Breast epithelium (tissue), 4 donors: ENCODE results near the gene KDSR. TPM values are rescaled to one million over a fixed set of nuclear protein-coding genes. Genes with fewer than 3 reads are reported as not detected.

Source experiments
- DNase-seq, 2 donors: peaks; one replicate each; pipeline ENCODE4 v3.0.0-alpha.2; 2019; ENCODE audit warnings: low spot score in 2 of 2
- H3K27ac ChIP-seq, 2 donors: fragments of 200-600 bp; sonication (generic) in 1 of 2; one replicate each; pipeline ENCODE4 v1.5.1; 2016 to 2019; ENCODE audit warnings: mild to moderate bottlenecking in 1 of 2
- H3K27me3 ChIP-seq, 2 donors: fragments of 200-600 bp; sonication (generic) in 1 of 2; one replicate each; pipeline versions ENCODE4 v1.5.1 to v1.6.0; 2017 to 2019; ENCODE audit warnings: control low read depth in 1 of 2, mild to moderate bottlenecking in 1 of 2
- H3K36me3 ChIP-seq: fragments of 200-600 bp; one replicate; pipeline ENCODE4 v1.5.1; 2019
- H3K4me1 ChIP-seq, 2 donors: fragments of 200-600 bp; sonication (generic); one replicate each; pipeline ENCODE4 v1.5.1; 2016 to 2019; ENCODE audit warnings: control low read depth in 1 of 2
- H3K4me3 ChIP-seq, 3 donors: fragments of 200-600 bp; sonication (generic); 1 replicate in 2 of 3; 2 replicates in 1 of 3; pipeline ENCODE4 v1.5.1; 2016 to 2019; ENCODE audit warnings: mild to moderate bottlenecking in 3 of 3, moderate library complexity in 2 of 3
- H3K9me3 ChIP-seq, 2 donors: fragments of 200-600 bp; sonication (generic) in 1 of 2; one replicate each; pipeline ENCODE4 v1.5.1; 2016 to 2019; ENCODE audit warnings: control low read depth in 1 of 2
- POLR2A ChIP-seq: fragments of 450-650 bp; IDR thresholded peaks from one replicate; pipeline ENCODE4 v1.6.1; 2016; ENCODE audit warnings: antibody characterized with exemption, mild to moderate bottlenecking, moderate library complexity
- POLR2AphosphoS5 ChIP-seq, 3 donors: sonication (generic); formaldehyde crosslinking; IDR thresholded peaks; one replicate each; pipeline ENCODE4 v1.6.1; 2017; ENCODE audit warnings: antibody characterized with exemption in 3 of 3
- intact Hi-C: fragments of 100-400 bp; cut with DNase I; formaldehyde crosslinking; loops from one replicate; pipeline ENCODE4 v1.15.1; 2023; ENCODE audit warnings: low total_unique reads
- total RNA-seq, 3 donors: library from RNA; depleted of rRNA; stranded (reverse); fragments of >200 nt; gene quantifications; one replicate each; pipeline ENCODE4 v1.1.0, GENCODE V29; 2016
- TF ChIP-seq, protein P1 (sequence below), 3 donors: fragments of 450-650 bp; IDR thresholded peaks; one replicate each; pipeline ENCODE4 v1.5.1; 2016 to 2017; ENCODE audit warnings: antibody characterized with exemption in 3 of 3, mild to moderate bottlenecking in 3 of 3, moderate library complexity in 3 of 3

The KDSR gene
- total RNA-seq, 3 donors from 2014 or later: 41.6 to 53.0 (median 48.9) TPM

DNA sequence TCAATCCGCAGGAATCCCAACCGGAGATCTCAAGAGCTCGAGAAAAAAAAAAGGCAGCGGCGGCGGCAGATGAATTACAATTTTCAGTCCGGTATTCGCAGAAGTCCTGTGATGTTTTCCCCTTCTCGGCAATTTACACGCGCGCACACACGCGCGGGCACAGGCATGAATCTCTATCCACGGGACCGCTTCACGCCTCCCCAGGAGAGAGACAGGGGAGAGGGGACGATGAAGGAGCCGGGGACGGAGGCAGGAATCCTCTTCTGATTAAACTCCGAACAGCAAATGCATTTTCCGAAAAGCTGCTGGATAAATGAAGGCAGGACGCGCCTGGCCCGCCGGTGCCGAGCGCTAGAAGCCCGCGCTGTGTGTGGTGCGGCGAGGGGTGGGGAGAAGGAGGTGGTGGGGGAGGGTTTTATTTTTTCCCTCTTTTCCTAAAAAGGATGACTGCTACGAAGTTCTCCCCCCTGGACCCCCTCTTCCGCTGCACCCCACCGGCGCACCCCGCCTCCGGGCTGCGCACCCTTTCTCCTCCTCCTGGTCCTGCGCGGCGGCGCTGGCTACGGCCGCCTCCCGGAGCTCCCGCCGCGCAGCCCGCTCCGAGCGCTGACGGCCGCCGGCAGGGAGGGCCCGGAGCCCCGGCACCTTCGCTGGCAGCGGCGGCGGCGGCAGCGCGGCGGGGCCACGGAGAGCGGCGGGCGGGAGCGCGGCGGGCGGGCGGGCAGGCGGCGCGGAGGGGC lies 47.5 kb downstream of the KDSR start, which contains the start of gene BCL2:
Gene BCL2, minus strand, starts transcription at position 387 of the 740 bp plus-strand sequence.
- intact Hi-C loops: loop anchor here (1.0 to 5.0 kb wide), 3 partner anchors 47 to 317 kb away; no protein-coding TSS in a partner anchor
- DNase-seq: peak in 1 of 2 donors; percentile 46
- H3K4me1 ChIP-seq: peaks cover 0 to 16% of the 10 kb centered on the region in 2 donors
- no peaks in the 10 kb centered on the region for H3K9me3 ChIP-seq
- TF ChIP-seq, protein P1, sequence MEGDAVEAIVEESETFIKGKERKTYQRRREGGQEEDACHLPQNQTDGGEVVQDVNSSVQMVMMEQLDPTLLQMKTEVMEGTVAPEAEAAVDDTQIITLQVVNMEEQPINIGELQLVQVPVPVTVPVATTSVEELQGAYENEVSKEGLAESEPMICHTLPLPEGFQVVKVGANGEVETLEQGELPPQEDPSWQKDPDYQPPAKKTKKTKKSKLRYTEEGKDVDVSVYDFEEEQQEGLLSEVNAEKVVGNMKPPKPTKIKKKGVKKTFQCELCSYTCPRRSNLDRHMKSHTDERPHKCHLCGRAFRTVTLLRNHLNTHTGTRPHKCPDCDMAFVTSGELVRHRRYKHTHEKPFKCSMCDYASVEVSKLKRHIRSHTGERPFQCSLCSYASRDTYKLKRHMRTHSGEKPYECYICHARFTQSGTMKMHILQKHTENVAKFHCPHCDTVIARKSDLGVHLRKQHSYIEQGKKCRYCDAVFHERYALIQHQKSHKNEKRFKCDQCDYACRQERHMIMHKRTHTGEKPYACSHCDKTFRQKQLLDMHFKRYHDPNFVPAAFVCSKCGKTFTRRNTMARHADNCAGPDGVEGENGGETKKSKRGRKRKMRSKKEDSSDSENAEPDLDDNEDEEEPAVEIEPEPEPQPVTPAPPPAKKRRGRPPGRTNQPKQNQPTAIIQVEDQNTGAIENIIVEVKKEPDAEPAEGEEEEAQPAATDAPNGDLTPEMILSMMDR (IDR thresholded peaks at IDR 0.05): no peak
- peak; percentile 42 to 57 (median 49) for TF ChIP-seq POLR2AphosphoS5 (IDR thresholded peaks at IDR 0.05)
- no peaks in the 10 kb centered on the region for H3K27me3 ChIP-seq
- H3K4me3 ChIP-seq: peak within 1 kb of the TSS; percentile 68 to 99 (median 94)
- no peaks in the 10 kb centered on the region for H3K36me3 ChIP-seq
- peak within 1 kb of the TSS; percentile 93 to 98 for H3K27ac ChIP-seq

DNA sequence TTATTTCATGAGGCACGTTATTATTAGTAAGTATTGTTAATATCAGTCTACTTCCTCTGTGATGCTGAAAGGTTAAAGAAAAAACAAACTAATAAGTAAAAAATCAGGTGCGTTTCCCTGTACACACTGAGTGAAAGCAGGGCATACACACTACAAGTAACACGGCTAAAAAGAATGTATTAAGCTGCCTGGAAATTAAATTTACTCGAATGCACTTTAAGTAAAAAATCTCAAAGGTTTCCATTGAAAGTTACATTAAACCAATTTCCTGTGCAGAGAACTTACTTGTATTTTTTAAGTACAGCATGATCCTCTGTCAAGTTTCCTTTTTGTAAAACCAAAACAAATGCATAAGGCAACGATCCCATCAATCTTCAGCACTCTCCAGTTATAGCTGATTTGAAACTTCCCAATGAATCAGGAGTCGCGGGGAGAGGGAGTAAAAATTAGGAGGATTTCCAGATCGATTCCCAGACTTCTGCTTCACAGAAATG lies 48.1 kb downstream of the KDSR start:
- Histone ChIP-seq H3K36me3 (no peaks in the 10 kb centered on the region), H3K27ac (peak overlapping the region; percentile 93 to 98), H3K4me1 (peaks cover 0 to 16% of the 10 kb centered on the region in 2 donors), H3K4me3 (peak overlapping the region; percentile 68 to 99 (median 94)), H3K27me3 (no peaks in the 10 kb centered on the region), H3K9me3 (no peaks in the 10 kb centered on the region)
- TF ChIP-seq, protein P1 (IDR thresholded peaks at IDR 0.05): no peak
- TF ChIP-seq POLR2AphosphoS5 (IDR thresholded peaks at IDR 0.05): no peak
- TF ChIP-seq POLR2A: no peak
- intact Hi-C loops: loop anchor here (2.0 kb wide), 1 partner anchor 188 kb away; no protein-coding TSS in a partner anchor
- DNase-seq: no peak

DNA sequence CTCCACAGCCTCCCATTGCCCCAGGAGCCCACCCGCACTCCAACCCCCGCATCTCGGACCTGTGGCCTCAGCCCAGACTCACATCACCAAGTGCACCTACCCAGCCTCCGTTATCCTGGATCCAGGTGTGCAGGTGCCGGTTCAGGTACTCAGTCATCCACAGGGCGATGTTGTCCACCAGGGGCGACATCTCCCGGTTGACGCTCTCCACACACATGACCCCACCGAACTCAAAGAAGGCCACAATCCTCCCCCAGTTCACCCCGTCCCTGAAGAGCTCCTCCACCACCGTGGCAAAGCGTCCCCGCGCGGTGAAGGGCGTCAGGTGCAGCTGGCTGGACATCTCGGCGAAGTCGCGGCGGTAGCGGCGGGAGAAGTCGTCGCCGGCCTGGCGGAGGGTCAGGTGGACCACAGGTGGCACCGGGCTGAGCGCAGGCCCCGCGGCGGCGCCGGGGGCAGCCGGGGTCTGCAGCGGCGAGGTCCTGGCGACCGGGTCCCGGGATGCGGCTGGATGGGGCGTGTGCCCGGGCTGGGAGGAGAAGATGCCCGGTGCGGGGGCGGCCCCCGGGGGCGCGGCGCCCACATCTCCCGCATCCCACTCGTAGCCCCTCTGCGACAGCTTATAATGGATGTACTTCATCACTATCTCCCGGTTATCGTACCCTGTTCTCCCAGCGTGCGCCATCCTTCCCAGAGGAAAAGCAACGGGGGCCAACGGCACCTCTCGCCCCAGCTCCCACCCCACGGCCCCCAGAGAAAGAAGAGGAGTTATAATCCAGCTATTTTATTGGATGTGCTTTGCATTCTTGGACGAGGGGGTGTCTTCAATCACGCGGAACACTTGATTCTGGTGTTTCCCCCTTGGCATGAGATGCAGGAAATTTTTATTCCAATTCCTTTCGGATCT lies 48.8 kb downstream of the KDSR start:
- H3K9me3 ChIP-seq: no peaks in the 10 kb centered on the region
- no peaks in the 10 kb centered on the region for H3K36me3 ChIP-seq
- intact Hi-C loops: loop anchor here (2.0 kb wide), 1 partner anchor 187 kb away; no protein-coding TSS in a partner anchor
- no peaks in the 10 kb centered on the region for H3K27me3 ChIP-seq
- H3K4me1 ChIP-seq: peaks cover 0 to 22% of the 10 kb centered on the region in 2 donors
- DNase-seq: peak; percentile 77 to 83
- peak overlapping the region; percentile 93 to 96 for H3K27ac ChIP-seq
- peak overlapping the region; percentile 68 to 99 (median 94) for H3K4me3 ChIP-seq
- TF ChIP-seq POLR2AphosphoS5 (IDR thresholded peaks at IDR 0.05) (peak; percentile 73 to 76 (median 73)), POLR2A (no peak)
- TF ChIP-seq, protein P1 (IDR thresholded peaks at IDR 0.05): peak; percentile 83 to 95 (median 88)

DNA sequence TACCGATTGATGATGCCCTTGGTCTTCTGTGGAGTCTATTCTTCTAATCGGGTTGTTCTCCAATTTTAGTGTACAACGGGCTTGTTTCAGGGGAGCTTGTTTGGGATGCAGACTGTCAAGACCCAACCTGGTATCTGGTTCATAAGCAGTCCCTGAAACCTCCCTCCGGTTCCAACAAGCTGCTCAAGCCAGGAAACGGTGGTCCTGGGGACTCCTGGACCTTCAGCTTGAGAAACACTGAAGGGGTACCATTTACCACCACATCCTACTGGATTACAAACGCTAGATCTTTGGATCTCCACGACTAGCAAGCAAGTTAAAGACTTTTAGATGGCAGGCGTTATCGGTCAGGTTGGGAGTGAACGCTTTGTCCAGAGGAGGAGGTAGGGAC lies 49.5 kb downstream of the KDSR start:
- intact Hi-C loops: no loop called here
- peak overlapping the region; percentile 93 to 96 for H3K27ac ChIP-seq
- H3K4me3 ChIP-seq: peak overlapping the region; percentile 68 to 99 (median 94)
- no peaks in the 10 kb centered on the region for H3K9me3 ChIP-seq
- TF ChIP-seq, protein P1 (IDR thresholded peaks at IDR 0.05): no peak
- TF ChIP-seq POLR2AphosphoS5 (IDR thresholded peaks at IDR 0.05) (no peak), POLR2A (no peak)
- H3K4me1 ChIP-seq: peaks cover 0 to 21% of the 10 kb centered on the region in 2 donors
- H3K36me3 ChIP-seq: no peaks in the 10 kb centered on the region
- H3K27me3 ChIP-seq: no peaks in the 10 kb centered on the region
- DNase-seq: no peak
